ENCODE data around the gene IPO13. TPM values are rescaled to one million over a fixed set of nuclear protein-coding genes. Genes with fewer than 3 reads are reported as not detected.

IPO13 gene, protein sequence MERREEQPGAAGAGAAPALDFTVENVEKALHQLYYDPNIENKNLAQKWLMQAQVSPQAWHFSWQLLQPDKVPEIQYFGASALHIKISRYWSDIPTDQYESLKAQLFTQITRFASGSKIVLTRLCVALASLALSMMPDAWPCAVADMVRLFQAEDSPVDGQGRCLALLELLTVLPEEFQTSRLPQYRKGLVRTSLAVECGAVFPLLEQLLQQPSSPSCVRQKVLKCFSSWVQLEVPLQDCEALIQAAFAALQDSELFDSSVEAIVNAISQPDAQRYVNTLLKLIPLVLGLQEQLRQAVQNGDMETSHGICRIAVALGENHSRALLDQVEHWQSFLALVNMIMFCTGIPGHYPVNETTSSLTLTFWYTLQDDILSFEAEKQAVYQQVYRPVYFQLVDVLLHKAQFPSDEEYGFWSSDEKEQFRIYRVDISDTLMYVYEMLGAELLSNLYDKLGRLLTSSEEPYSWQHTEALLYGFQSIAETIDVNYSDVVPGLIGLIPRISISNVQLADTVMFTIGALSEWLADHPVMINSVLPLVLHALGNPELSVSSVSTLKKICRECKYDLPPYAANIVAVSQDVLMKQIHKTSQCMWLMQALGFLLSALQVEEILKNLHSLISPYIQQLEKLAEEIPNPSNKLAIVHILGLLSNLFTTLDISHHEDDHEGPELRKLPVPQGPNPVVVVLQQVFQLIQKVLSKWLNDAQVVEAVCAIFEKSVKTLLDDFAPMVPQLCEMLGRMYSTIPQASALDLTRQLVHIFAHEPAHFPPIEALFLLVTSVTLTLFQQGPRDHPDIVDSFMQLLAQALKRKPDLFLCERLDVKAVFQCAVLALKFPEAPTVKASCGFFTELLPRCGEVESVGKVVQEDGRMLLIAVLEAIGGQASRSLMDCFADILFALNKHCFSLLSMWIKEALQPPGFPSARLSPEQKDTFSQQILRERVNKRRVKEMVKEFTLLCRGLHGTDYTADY
- total RNA-seq (2022; extraction: Qiagen RNA extraction), result 11.9 to 16.5 TPM (median 14.9 TPM) in 5 replicates

DNA sequence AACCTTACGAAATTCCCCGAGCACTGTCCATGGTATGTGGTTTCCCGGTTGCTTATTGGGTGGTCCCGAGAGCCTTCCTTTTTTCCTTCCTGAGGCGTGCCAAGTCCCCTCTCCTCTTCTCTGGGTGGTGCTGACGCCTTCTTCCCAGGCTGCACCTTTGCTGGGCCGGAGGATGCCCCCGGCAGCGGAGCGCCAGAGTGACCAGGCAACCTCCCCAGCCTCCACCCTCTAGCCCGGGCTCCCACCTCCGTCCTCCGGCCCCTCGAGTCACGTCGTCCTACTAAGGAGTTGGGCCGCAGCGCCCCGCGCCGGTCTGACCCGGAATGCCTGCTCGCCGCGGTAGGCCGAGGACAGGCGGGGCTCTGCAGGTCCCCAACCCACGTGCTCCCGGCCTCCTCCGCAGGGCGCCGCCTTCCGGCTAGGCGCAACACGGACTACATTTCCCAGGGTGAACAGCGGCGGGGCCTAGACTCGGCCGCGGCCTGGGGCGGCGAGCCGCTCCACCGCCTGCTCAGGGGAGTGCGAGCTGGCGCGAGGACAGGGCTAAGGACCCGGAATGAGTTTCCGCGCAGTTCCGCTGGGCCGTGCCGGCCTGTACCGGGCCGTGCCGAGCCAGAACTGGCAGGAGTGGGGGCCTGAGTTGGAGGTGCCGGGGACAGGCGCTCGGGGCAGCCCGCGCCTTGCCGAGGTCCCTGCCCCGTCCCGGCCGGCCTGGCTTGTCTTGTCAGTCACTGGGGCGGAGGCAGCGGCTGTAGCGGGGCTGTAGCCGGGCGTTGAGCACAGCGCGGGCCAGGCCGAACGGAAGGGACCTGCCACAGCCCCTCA lies at the start of gene IPO13:
Gene IPO13, plus strand, starts transcription at position 715 of the 825 bp plus-strand sequence. CDS start 651 bp downstream, outside the sequence.

DNA sequence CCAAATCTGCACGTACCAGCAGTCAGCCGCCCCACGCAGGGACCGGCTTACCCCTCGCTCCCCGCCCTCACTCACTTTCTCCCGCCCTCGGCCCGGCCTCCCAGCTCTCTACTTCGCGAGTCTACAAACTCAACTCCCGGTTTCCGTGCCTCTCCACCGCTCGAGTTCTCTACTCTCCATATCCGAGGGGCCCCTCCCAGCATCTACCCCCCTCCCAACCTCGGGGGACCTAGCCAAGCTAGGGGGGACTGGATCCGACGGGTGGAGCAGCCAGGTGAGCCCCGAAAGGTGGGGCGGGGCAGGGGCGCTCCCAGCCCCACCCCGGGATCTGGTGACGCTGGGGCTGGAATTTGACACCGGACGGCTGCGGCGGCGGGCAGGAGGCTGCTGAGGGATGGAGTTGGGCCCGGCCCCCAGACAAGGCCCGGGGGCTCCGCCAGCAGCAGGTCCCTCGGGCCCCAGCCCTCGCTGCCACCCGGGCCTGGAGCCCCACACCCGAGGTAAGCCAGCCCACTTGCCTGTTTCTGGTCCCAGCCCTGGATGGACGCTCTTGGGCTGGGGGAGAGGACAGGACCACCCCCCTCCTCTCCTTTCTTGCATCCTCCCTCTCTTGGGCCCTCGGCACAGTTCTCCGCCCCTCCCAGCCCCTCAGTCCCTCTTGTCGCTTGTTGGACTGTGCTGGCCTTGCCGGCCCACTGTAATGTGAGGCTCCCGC lies 13.2 kb upstream of the IPO13 start, which contains the start of gene ARTN:
Gene ARTN, plus strand, starts transcription at position 416 of the 715 bp plus-strand sequence. CDS start 1,856 bp downstream, outside the sequence.

DNA sequence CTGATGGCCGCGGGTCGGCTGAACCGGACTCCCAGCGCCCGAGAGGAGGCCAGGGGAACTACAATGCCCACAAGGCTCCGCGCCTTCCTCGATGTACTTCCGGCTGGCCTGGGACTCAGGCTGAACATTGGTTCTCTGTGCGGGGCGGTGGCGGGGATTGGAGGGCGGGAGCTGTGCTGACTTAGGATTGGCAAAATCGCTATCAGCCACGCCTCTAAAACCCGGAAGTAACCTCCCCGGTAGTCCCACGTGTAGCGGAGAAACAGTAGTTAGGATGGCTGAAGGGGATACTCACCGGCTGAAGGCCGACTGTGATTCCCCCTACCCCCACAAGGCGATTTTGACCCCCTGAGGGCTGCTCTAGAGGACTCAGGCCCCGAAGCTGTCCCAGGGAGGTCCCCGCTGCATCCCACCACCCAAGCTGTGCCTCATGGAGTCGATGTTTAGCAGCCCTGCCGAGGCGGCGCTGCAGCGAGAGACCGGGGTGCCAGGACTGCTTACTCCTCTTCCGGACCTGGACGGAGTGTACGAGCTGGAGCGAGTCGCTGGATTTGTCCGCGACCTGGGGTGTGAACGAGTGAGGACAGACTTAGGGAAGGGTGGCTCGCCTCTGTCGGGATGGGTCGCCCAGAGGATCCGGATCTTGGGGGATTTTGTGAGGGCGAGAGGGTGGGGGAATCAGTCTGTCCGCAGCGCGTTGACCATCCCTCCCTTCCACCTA lies 23.2 kb downstream of the IPO13 start, which contains the start of gene DPH2:
Gene DPH2, plus strand, starts transcription at position 265 of the 721 bp plus-strand sequence. Its CDS starts 166 bp downstream, at position 431.

DNA sequence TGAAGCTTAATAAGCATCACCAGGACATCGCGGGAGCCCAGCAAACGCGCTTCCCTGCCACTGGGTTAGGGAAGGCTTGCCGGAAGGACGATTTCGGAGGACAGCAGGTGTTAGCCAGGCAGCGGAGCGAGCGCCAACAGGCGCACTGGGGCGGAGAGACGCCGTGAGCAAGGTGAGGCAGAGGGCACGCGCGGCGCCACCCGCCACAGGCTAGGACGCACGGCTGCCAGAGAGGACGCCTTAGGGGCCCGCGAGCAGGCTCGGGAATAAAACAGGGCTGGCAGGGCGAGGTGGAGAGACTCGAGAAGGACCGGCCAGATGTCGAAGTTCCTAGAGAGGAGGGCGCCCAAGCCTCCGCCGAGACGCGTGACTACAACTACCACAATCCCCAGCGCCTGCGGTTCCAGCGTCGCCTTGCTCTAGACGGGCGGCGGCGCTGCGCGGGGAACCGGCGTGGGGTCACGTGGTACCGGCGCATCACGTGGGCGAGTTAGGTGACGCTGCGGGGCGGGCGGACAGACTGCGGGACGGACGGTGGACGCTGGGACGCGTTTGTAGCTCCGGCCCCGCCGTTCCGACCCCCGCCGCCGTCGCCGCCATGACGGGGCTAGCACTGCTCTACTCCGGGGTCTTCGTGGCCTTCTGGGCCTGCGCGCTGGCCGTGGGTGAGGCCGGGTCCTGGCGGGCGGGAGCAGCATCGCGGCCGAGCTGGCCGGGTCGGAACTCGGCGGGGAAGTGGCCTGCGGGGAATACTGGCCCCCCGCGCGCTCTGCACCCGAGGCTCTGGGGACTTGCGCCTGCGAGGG lies 27.9 kb downstream of the IPO13 start, which contains the start of gene ATP6V0B:
Gene ATP6V0B, plus strand, starts transcription at position 518 of the 806 bp plus-strand sequence. Its CDS starts 81 bp downstream, at position 599.

DNA sequence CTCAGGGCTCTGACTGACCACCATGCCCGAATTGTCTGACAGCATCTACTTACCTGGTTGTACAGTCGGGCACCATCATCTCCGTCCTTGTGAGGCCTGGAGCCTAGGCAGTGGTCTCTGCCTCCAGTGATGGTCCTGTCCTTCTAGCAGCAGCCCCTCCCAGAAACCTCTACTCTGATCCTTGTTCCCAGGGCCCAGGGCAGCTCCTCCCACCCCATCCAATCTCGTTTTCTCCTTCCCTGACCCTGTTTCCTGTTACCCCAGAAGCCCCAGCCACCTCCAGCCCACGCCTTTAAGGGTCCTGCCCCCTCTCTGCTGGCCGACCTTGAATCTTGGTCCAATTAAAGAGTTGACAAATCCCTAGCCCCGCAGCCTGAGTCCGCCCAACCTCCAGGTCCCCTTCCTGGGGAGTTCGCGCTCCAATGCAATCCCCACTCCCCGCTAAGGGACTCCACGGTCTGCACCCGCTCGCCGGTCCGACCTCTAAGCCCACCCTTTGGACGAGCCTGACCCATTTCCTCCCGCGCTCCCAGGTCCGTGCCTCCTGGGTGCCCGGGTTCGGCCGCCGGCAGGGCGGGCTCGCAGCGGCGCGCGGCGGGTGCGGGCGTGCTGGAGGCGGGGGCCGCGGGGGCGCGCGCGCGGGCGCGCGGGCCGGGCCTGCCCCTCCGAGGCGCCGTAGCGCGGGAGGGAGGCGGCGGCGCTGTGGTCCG lies 32.0 kb downstream of the IPO13 start, which contains the start of gene B4GALT2:
Gene B4GALT2, plus strand, starts transcription at position 660 of the 710 bp plus-strand sequence. CDS start 1,951 bp downstream, outside the sequence.

DNA sequence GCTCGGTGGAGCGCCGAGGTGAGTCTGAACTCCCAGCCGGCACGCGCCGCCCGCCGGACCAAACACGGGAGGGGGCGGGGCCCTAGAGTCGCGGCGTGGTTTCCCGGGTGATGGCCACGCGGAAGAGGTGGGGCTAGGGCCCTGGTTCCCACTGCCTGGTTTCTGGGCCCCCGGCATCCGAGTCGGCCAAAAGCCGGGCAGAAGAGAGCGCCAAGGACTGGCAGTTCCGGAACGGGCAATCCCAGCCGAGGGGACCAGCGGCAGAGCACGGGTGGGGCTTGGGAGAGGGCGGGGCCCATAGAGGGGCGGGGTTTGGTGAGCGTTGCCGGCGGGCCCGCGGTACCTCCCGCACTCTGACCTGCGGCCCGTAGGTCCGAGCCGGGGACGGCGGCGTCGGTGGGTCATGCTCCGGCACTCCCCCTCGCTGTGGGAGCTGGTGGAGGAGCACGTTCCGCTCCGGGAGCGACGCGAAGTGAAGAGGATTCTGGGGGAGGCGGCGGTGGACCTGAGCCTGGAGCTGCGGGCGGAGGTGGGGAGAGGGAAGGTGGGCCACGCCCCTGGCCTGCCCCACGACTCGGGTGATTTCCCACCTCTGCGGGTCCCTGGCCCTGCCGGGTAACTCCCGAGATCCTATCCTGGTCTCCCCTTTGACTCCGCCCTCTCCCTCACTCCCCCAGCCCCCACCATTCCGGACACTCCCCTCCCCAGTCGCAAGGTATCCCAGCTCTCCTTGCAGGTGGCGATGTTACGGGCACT lies 44.9 kb downstream of the IPO13 start, which contains the start of gene CCDC24:
Gene CCDC24, plus strand, starts transcription at position 124 of the 756 bp plus-strand sequence. Its CDS starts 280 bp downstream, at position 404.

Other genes starting within 250 kb of the IPO13 start
- 2.1 to 2.9 TPM (median 2.7 TPM) in 5 replicates for gene ST3GAL3, start 239.4 kb upstream of the IPO13 start, total RNA-seq (2022; extraction: Qiagen RNA extraction)
- gene ARTN, start 13.1 kb upstream of the IPO13 start, total RNA-seq (2022; extraction: Qiagen RNA extraction), result 0.14 to 0.39 TPM (median 0.28 TPM) in 5 replicates
- gene DPH2, start 23.1 kb downstream of the IPO13 start, total RNA-seq (2022; extraction: Qiagen RNA extraction), result 34.4 to 40.2 TPM (median 35.9 TPM) in 5 replicates
- gene ATP6V0B, start 28.0 kb downstream of the IPO13 start, total RNA-seq (2022; extraction: Qiagen RNA extraction), result 93.2 to 162 TPM (median 133 TPM) in 5 replicates
- 55.2 to 74.3 TPM (median 69.8 TPM) in 5 replicates for gene B4GALT2, start 32.3 kb downstream of the IPO13 start, total RNA-seq (2022; extraction: Qiagen RNA extraction)
- gene CCDC24, start 44.6 kb downstream of the IPO13 start, total RNA-seq (2022; extraction: Qiagen RNA extraction), result 6.6 to 8.7 TPM (median 8.2 TPM) in 5 replicates
- 11.6 to 14.2 TPM (median 13.2 TPM) in 5 replicates for gene SLC6A9, start 84.5 kb downstream of the IPO13 start, total RNA-seq (2022; extraction: Qiagen RNA extraction)
- gene KLF17, start 171.9 kb downstream of the IPO13 start, total RNA-seq (2022; extraction: Qiagen RNA extraction), result 0.33 to 0.50 TPM (median 0.46 TPM) in 5 replicates
- gene KLF18, start 194.7 kb downstream of the IPO13 start, total RNA-seq (2022; extraction: Qiagen RNA extraction), result 0.01 to 0.06 TPM (median 0.05 TPM) in 4 of 5 replicates, not detected in the other